LNCAP (cell line): ENCODE measurements around the gene NOL12.

ENCODE experiments used
- TF ChIP-seq, protein P1 (sequence below): fragments of 450-650 bp; IDR thresholded peaks from 2 replicates; pipeline ENCODE4 v1.5.1; 2017; ENCODE audit warnings: mild to moderate bottlenecking

NOL12 gene

DNA sequence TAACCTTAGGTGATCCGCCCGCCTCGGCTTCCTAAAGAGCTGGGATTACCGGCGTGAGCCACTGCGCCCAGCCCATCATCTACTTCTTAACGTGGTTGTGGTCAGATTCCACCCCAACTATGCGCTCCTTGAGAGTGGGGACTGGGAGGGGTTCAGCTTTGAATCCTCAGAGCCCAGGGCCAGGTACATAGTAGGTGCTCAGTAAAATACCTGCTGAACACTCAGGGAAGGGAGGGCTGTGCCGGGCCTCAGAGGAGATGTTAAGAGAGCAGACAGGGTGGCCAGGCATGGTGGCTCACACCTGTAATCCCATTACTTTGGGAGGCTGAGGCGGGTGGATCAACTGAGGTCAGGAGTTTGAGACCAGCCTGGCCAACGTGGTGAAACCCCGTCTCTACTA, 11.9 kb upstream of the NOL12 start:
- TF ChIP-seq, protein P1, sequence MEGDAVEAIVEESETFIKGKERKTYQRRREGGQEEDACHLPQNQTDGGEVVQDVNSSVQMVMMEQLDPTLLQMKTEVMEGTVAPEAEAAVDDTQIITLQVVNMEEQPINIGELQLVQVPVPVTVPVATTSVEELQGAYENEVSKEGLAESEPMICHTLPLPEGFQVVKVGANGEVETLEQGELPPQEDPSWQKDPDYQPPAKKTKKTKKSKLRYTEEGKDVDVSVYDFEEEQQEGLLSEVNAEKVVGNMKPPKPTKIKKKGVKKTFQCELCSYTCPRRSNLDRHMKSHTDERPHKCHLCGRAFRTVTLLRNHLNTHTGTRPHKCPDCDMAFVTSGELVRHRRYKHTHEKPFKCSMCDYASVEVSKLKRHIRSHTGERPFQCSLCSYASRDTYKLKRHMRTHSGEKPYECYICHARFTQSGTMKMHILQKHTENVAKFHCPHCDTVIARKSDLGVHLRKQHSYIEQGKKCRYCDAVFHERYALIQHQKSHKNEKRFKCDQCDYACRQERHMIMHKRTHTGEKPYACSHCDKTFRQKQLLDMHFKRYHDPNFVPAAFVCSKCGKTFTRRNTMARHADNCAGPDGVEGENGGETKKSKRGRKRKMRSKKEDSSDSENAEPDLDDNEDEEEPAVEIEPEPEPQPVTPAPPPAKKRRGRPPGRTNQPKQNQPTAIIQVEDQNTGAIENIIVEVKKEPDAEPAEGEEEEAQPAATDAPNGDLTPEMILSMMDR, result no peak

DNA sequence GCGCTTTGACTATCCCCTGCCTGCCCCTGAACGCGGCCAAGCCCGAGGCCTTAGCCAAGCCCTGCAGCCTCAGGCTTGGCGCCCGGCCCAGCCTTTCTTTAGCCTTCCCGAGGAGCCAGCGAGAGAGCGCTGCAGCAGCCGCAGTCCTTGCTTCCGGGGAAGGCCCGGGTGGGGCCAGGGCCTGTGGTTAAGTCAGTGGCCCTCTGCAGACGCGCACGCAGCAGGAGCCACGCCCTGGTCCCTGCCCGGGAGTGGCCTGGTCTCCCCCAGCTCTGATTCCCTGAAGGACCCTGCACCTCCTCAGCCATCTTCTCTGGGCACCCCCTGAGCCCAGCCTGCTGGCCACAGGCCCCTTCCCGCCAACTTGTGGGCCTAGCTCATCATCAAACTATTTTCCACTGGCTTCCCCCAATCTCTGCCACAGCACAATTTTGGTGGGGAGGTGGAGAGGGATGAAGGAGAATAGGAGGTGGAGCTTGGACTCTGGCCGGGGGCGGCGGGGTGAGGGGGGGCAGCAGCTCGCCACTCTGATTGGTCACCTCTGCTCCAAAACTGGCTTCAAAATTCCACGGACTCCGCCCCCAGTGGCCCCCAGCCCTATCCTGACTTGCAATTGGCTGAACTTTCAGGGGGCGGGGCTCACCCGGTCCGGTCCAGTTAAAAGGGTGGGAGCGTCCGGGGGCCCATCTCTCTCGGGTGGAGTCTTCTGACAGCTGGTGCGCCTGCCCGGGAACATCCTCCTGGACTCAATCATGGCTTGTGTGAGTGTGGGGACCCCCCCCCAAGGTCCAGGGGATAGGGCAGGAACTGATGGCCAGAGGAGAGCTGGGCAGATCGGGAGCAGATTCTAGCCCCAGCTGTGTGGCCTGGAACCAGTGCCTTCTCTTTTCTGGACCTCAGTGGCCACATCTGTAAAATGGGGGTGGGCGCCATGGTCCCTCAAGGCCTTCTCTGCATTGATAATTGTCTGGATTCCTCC, 10.9 kb upstream of the NOL12 start, which contains the start of gene LGALS1:
Gene LGALS1, plus strand, starts transcription at position 686 of the 979 bp plus-strand sequence. Its CDS starts 67 bp downstream, at position 753.
- TF ChIP-seq, protein P1, result no peak

- TF ChIP-seq, protein P1, result no peak
These were observed 10.0 kb upstream of the NOL12 start for GRCh38 chr22:37675930-37676735.

GRCh38 chr22:37676736-37677492, 9.2 kb upstream of the NOL12 start:
- TF ChIP-seq, protein P1, result no peak

DNA sequence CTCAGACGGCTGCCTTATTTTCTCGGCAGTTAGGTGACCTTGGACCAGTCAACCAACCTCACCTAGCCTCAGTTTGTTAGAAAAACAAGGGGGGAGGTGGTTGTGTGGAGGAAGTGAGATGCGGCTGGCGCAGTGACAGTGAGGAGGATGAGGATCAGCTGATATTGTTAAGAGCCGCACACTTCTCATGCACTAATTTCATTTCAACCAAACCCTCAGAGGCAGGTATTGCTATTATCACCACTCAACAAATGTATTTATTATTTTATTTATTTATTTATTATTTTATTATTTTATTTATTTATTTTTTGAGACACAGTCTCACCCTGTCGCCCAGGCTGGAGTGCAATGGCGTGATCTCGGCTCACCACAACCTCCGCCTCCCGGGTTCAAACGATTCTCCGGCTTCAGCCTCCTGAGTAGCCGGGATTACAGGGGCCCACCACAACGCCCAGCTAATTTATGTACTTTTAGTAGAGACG, 8.6 kb upstream of the NOL12 start:
- TF ChIP-seq, protein P1, result no peak

- TF ChIP-seq, protein P1, result no peak
These were observed 7.8 kb upstream of the NOL12 start for GRCh38 chr22:37678372-37678771.

- TF ChIP-seq, protein P1, result no peak
These were observed 6.5 kb upstream of the NOL12 start for GRCh38 chr22:37679670-37680069.
